Stimulated activated CD8-positive, alpha-beta memory T cell treated with anti-CD3 and anti-CD28 coated beads, Interleukin-7, amount 100 ng/mL, for 24 hours (primary cell): ENCODE measurements around the gene MCRS1.
A peak's percentile ranks its signal among the peaks of the same experiment; 100 is the strongest.
"Not testable (repeated sequence)": the region's sequence is repeated elsewhere in the genome, so short reads cannot be mapped to it uniquely, and the experiment has no call there.

Experiments used
- DNase-seq: peaks from one replicate; pipeline ENCODE4 v3.0.0-alpha.2; 2020; ENCODE audit warnings: low read depth

The MCRS1 gene

GRCh38 chr12:49567611-49568441 lies at the start of gene MCRS1:
TSS of gene MCRS1 (minus strand) at chr12:49568142. CDS start at chr12:49566731, 1,411 bp downstream.
- DNase-seq, result peak; percentile 77

GRCh38 chr12:49616533-49617219 lies 48.7 kb upstream of the MCRS1 start:
- DNase-seq, result no peak

GRCh38 chr12:49615725-49616124 lies 47.8 kb upstream of the MCRS1 start:
- DNase-seq, result no peak

- no peak for DNase-seq
Observed at GRCh38 chr12:49612210-49612609, 44.3 kb upstream of the MCRS1 start.

- DNase-seq, result not testable (repeated sequence)
Observed at GRCh38 chr12:49610785-49611184, 42.8 kb upstream of the MCRS1 start.

GRCh38 chr12:49609875-49610154 lies 41.9 kb upstream of the MCRS1 start:
- no peak for DNase-seq

- no peak for DNase-seq
Observed at GRCh38 chr12:49609059-49609874, 41.3 kb upstream of the MCRS1 start.

- not testable (repeated sequence) for DNase-seq
Observed at GRCh38 chr12:49605539-49605938, 37.6 kb upstream of the MCRS1 start, which contains the start of gene FAM186B. TSS of gene FAM186B (minus strand) at chr12:49605639. CDS start at chr12:49605477, 162 bp downstream.

GRCh38 chr12:49604856-49605255 lies 36.9 kb upstream of the MCRS1 start:
- no peak for DNase-seq

GRCh38 chr12:49603721-49604120 lies 35.8 kb upstream of the MCRS1 start:
- DNase-seq, result no peak

- DNase-seq, result no peak
Observed at GRCh38 chr12:49599961-49600360, 32.0 kb upstream of the MCRS1 start.

- DNase-seq, result no peak
Observed at GRCh38 chr12:49598527-49598926, 30.6 kb upstream of the MCRS1 start.

GRCh38 chr12:49588721-49589516 lies 21.0 kb upstream of the MCRS1 start:
- no peak for DNase-seq

GRCh38 chr12:49588281-49588680 lies 20.3 kb upstream of the MCRS1 start:
- DNase-seq, result no peak

GRCh38 chr12:49587174-49587908 lies 19.4 kb upstream of the MCRS1 start:
- DNase-seq, result no peak

GRCh38 chr12:49585477-49586459 lies 17.8 kb upstream of the MCRS1 start:
- DNase-seq, result no peak

- no peak for DNase-seq
Observed at GRCh38 chr12:49584591-49584990, 16.6 kb upstream of the MCRS1 start.

GRCh38 chr12:49583366-49584094 lies 15.6 kb upstream of the MCRS1 start:
- DNase-seq, result no peak

GRCh38 chr12:49582850-49583249 lies 14.9 kb upstream of the MCRS1 start:
- DNase-seq, result no peak
